ENCODE measurements around the gene ZNF732. TPM values are rescaled to one million over a fixed set of nuclear protein-coding genes. Genes with fewer than 3 reads are reported as not detected.
"Not testable (repeated sequence)": the region's sequence is repeated elsewhere in the genome, so short reads cannot be mapped to it uniquely, and the experiment has no call there.

Gene ZNF732
- total RNA-seq, 4 donors from 2014 or later: 0.39 to 0.63 (median 0.44) TPM; not detected in 1

- TF ChIP-seq EP300 (IDR thresholded peaks at IDR 0.05) (no peak), CTCF (IDR thresholded peaks at IDR 0.05) (no peak), POLR2A (IDR thresholded peaks at IDR 0.05) (no peak)
- DNase-seq (ENCODE audit: low spot score in 2 of 2): no peak
- H3K4me1 ChIP-seq: no peaks in the 10 kb centered on the region
- no peak overlapping the region for H3K4me3 ChIP-seq
- peaks cover 0 to 51% (median 3%) of the 10 kb centered on the region in 4 donors for H3K9me3 ChIP-seq
- peaks cover 0 to 12% (median 0%) of the 10 kb centered on the region in 3 donors for H3K36me3 ChIP-seq
- no peaks in the 10 kb centered on the region for H3K27me3 ChIP-seq
- H3K27ac ChIP-seq: no peak overlapping the region
- 85 to 86% methylated on average over 8 of the region's 8 CpGs for WGBS, 2 donors
Measured at GRCh38 chr4:328729-329128, 23.5 kb upstream of the ZNF732 start.

- Histone ChIP-seq H3K36me3 (no peaks in the 10 kb centered on the region), H3K4me1 (no peaks in the 10 kb centered on the region), H3K4me3 (no peak overlapping the region), H3K27me3 (no peaks in the 10 kb centered on the region), H3K9me3 (peaks cover 0 to 72% (median 0%) of the 10 kb centered on the region in 4 donors), H3K27ac (no peak overlapping the region)
- whole genome bisulfite sequencing, 2 donors: 78 to 80% methylated on average over 1 of the region's 1 CpG
- DNase-seq (ENCODE audit: low spot score in 2 of 2): no peak
- TF ChIP-seq EP300 (IDR thresholded peaks at IDR 0.05): no peak
- TF ChIP-seq POLR2A (IDR thresholded peaks at IDR 0.05): no peak
- TF ChIP-seq CTCF (IDR thresholded peaks at IDR 0.05): no peak
Measured at GRCh38 chr4:314296-314903, 9.1 kb upstream of the ZNF732 start.

- no peak overlapping the region for H3K4me3 ChIP-seq
- WGBS, 2 donors: 71 to 75% methylated on average over 1 of the region's 1 CpG
- H3K36me3 ChIP-seq: no peaks in the 10 kb centered on the region
- H3K27me3 ChIP-seq: peaks cover 0 to 7% of the 10 kb centered on the region in 2 donors
- H3K4me1 ChIP-seq: no peaks in the 10 kb centered on the region
- no peak for TF ChIP-seq CTCF (IDR thresholded peaks at IDR 0.05)
- TF ChIP-seq EP300 (IDR thresholded peaks at IDR 0.05): no peak
- TF ChIP-seq POLR2A (IDR thresholded peaks at IDR 0.05): no peak
- no peak overlapping the region for H3K27ac ChIP-seq
- no peak for DNase-seq (ENCODE audit: low spot score in 2 of 2)
- peaks cover 0 to 57% (median 0%) of the 10 kb centered on the region in 4 donors for H3K9me3 ChIP-seq
Measured at GRCh38 chr4:309807-310206, 4.5 kb upstream of the ZNF732 start.

GRCh38 chr4:306551-306961 lies 1.3 kb upstream of the ZNF732 start:
- H3K36me3 ChIP-seq: no peaks in the 10 kb centered on the region
- 85 to 87% methylated on average over 3 of the region's 3 CpGs for WGBS, 2 donors
- peaks cover 0 to 23% of the 10 kb centered on the region in 2 donors for H3K27me3 ChIP-seq
- H3K4me1 ChIP-seq: no peaks in the 10 kb centered on the region
- no peak overlapping the region for H3K4me3 ChIP-seq
- peaks cover 0 to 53% (median 0%) of the 10 kb centered on the region in 4 donors for H3K9me3 ChIP-seq
- TF ChIP-seq EP300 (IDR thresholded peaks at IDR 0.05) (no peak), CTCF (IDR thresholded peaks at IDR 0.05) (no peak), POLR2A (IDR thresholded peaks at IDR 0.05) (no peak)
- no peak for DNase-seq (ENCODE audit: low spot score in 2 of 2)
- no peak overlapping the region for H3K27ac ChIP-seq

GRCh38 chr4:304516-304915 lies 758 bp downstream of the ZNF732 start:
- peaks cover 0 to 47% (median 0%) of the 10 kb centered on the region in 4 donors for H3K9me3 ChIP-seq
- peak overlapping the region in 2 of 4 donors; percentile 11 to 42 for H3K4me3 ChIP-seq
- not testable (repeated sequence) for DNase-seq (ENCODE audit: low spot score in 2 of 2); H3K4me1 ChIP-seq; H3K36me3 ChIP-seq; H3K27ac ChIP-seq
- 1 to 6% methylated on average over 18 to 20 of the region's 20 CpGs for WGBS, 2 donors
- peaks cover 0 to 23% of the 10 kb centered on the region in 2 donors for H3K27me3 ChIP-seq
